ENCODE measurements around the gene HYDIN.
"Not testable (repeated sequence)": the region's sequence is repeated elsewhere in the genome, so short reads cannot be mapped to it uniquely, and the experiment has no call there.

Gene HYDIN

GRCh38 chr16:70995799-70996198 lies 234.7 kb downstream of the HYDIN start:
- DNase-seq (ENCODE audit: low read depth), result not testable (repeated sequence)

DNA sequence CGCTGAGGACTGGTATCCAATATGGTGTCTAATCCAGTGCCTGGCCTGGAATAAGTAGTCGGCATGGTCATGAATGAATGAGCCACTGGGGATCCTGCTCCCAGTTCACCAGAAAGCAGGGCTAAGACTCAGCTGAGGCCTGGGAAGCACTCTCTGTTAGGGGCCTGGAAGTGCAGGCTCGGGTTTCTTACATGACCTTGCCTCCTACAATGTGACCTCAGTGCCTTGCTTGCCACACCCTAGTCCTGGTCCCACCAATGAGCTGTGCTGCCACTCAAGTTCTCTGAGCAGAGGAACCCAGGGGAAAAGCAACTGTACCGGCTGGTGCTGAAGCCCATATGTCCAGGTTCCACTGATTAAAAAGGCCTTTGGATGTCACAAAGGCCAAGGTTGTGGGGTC lies 238.0 kb downstream of the HYDIN start:
- DNase-seq (ENCODE audit: low read depth), result not testable (repeated sequence)

DNA sequence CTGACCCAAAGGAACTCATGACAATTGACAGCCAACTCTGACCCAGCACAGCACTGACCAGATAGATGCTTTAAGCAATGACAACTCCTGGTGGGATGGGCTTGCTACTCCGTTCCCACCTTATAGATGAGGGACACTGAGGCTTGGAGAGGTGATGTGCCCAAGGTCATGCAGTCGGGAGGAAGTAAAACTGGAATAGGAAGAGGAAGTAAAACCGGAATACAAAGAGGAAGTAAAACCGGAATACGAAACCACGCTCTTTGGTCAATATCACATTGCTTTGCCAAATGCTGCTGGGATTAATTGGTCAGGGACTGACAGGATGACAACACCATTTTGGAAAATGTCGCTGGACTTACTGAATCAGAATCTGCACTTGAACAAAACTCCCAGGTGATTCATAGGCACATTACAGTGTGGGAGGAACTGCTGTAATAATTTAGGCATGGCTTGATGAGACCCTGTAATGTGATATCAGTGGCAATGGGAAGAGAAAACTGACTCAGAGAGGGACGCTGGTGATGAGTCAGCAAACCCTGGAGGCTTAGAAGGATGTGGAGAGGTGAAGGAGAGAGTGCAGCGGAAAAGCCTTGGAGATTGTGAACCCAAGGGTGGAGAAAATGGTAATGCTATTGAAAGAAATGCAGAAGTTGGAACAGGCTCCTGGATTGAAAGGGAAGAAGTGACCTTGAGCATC lies 243.4 kb downstream of the HYDIN start:
- DNase-seq (ENCODE audit: low read depth), result not testable (repeated sequence)

GRCh38 chr16:70984675-70985074 lies 245.8 kb downstream of the HYDIN start:
- not testable (repeated sequence) for DNase-seq (ENCODE audit: low read depth)

DNA sequence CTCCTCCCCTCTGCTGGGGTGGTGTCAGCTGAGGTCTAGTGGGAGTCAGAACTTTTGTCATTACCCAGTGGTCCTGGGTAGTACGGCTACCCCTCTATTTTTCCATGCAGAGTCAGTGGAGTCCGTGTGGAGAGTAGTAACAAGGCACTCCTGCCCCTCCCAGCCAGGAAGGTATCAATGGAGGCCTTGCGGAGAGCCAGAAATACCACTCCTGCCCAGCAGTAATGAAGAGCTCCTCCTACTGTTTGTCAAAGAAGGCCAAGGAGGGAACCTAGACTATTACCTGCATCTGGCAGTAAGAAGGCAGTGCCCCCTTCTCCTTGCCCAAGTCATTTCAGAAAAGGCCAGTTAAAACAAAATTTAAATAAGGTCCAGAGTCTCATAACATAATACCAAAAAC lies 262.2 kb downstream of the HYDIN start:
- DNase-seq (ENCODE audit: low read depth), result not testable (repeated sequence)

DNA sequence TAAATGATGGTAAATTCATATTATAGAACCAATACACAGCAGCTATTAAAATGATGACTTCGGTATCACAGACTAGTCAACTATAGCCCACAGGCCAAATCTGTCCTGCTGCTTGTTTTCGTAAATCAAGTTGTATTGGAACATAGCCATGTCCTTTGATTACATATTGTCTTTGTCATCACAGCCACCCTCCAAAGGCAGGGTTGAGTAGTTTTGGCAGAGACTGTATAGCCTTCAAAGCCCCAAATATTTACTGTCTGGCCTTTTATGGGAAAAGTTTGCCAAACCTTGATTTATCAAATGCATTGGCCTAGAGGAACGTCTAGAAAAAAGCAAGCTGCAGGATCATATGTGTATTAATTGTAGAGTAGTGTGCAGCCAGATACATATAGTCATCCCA lies 270.4 kb downstream of the HYDIN start:
- DNase-seq (ENCODE audit: low read depth), result not testable (repeated sequence)

- not testable (repeated sequence) for DNase-seq (ENCODE audit: low read depth)
Measured at GRCh38 chr16:70954922-70955321, 275.6 kb downstream of the HYDIN start.

DNA sequence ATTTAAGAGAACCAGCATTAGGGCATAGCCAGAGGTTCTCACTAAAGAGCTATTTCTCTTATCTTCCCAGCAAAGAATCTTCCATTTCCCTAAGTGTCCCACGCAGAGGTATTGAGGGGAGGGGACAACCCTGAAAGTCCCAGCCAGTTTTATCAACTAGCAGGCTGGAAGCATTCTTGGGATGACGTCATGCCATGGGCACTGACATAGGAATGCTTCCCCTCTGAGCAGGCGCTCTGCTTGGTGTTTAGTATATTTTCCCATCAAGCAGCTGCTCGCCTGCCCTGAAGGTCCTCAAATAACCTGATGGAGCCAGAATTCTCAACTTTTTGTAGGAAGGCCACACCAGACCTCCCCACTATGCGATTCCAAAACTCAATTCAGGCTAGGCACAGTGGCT lies 276.7 kb downstream of the HYDIN start:
- not testable (repeated sequence) for DNase-seq (ENCODE audit: low read depth)

GRCh38 chr16:70943551-70943950 lies 287.0 kb downstream of the HYDIN start:
- DNase-seq (ENCODE audit: low read depth), result not testable (repeated sequence)

- DNase-seq (ENCODE audit: low read depth), result not testable (repeated sequence)
Measured at GRCh38 chr16:70939690-70940359, 290.7 kb downstream of the HYDIN start.

DNA sequence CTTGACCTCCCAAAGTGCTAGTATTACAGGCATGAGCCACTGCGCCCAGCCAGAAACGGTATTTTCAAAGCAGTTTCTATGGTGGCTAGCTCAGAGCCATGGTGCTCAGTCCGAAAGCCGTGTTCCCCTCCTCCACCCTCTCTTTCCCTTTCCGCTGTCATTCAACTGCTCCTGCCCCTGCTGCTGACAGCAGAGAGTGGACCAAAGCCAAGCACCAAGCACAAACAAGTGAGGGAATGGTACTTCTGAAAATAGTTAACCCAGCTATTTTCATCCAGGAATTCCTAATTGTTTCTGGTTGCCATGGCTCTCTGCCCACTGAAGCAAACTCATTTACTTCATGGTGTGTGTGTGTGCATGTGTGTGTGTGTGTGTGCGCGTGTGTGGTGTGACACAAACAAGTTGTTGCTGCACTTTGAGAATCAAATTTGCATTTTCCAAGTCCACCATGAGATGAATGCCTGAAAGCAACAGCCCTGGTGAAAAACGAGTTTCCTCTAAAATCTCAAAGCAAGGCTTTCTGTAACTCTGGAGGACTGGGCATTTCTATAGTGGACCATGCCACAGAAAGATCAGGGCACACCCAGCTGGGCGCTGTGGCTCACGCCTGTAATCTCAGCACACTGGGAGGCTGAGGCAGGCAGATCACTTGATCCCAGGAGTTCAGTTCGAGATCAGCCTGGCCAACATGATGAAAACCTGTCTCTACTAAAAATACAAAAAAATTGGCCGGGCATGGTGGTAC lies 293.6 kb downstream of the HYDIN start:
- DNase-seq (ENCODE audit: low read depth), result peak; percentile 15

- DNase-seq (ENCODE audit: low read depth), result not testable (repeated sequence)
Measured at GRCh38 chr16:70935325-70935724, 295.2 kb downstream of the HYDIN start.

GRCh38 chr16:70933746-70934145 lies 296.8 kb downstream of the HYDIN start:
- not testable (repeated sequence) for DNase-seq (ENCODE audit: low read depth)

DNA sequence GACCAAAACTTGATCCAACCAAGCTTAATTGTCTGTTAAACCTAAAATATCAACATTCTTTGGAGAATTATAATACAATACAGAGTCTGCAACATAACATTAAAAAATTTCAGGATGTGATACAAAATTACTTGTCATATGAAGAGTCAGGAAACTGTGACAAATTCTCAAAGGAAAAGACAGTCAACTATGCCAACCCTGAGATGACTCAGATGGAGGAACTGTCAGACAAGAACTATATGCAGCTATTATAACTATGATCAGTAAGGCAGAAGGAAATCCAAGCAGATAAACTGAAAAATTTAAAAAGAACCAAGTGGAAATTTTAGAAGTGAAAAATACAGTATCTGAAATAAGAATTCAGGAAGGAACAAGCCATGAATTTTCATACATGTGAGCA lies 299.8 kb downstream of the HYDIN start:
- not testable (repeated sequence) for DNase-seq (ENCODE audit: low read depth)

DNA sequence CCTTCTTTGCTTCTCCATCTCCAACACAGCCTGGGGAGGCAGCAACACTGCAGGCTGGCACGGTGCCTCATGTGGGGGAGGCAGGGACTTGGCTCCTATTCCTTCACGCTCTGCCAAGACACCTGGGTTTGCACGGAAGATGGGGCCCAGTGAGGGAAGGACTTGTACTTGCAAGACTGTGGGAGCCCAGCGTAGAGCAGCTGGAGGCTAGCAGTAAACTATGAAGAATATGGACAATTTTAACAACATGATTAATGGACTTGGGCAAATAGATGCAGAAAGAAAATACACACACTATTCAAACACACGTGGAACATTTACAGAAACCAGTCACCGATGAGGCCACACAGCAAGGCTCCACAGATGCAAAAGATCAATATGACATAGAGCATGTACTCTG lies 308.4 kb downstream of the HYDIN start:
- DNase-seq (ENCODE audit: low read depth), result not testable (repeated sequence)

- not testable (repeated sequence) for DNase-seq (ENCODE audit: low read depth)
Measured at GRCh38 chr16:70920661-70921060, 309.9 kb downstream of the HYDIN start.

DNA sequence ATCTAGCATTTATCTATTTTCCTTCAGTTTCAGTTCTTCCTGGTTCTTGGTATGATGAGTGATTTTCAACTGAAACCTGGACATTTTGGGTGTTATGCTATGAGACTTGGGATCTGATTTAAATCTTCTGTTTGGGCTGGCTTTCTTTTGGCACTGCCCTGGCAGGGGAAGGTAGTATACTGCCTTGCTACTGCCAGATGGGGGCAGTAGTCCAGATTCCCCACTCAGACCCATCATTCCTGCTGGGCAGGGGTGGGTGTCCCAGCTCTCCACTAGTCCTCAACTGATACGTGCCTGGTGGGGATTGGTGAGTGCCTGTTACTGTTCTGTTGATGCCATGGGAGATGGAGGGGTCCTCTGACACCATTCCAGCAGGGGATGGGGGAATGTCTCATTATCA lies 342.3 kb downstream of the HYDIN start:
- not testable (repeated sequence) for DNase-seq (ENCODE audit: low read depth)

GRCh38 chr16:70884652-70885051 lies 345.9 kb downstream of the HYDIN start:
- DNase-seq (ENCODE audit: low read depth), result not testable (repeated sequence)

DNA sequence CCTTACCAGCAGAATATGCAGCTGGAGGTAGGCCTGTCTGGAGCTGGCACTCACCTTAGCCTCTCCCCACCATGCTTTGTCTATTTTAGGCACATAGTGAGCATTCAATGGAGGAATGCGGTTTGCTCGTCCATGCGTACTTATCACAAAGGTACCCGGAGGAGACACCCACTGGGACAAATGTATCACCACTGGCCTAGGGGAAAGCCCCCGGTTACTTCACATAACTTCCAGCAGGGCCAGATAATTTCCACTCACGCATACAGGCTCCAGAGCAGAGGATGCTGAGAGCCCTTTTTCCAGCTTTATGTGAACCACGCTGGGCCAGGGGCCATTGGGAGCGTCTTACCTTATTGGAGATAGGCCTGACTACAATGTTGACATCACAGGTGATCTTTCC lies 348.2 kb downstream of the HYDIN start:
- not testable (repeated sequence) for DNase-seq (ENCODE audit: low read depth)

- not testable (repeated sequence) for DNase-seq (ENCODE audit: low read depth)
Measured at GRCh38 chr16:70877895-70878294, 352.6 kb downstream of the HYDIN start.

GRCh38 chr16:70876442-70876841 lies 354.1 kb downstream of the HYDIN start:
- not testable (repeated sequence) for DNase-seq (ENCODE audit: low read depth)

- not testable (repeated sequence) for DNase-seq (ENCODE audit: low read depth)
Measured at GRCh38 chr16:70864698-70865097, 365.8 kb downstream of the HYDIN start.

GRCh38 chr16:70861996-70862395 lies 368.5 kb downstream of the HYDIN start:
- DNase-seq (ENCODE audit: low read depth), result not testable (repeated sequence)

Data from EH (cell line).